Central memory CD4-positive, alpha-beta T cell (primary cell): ENCODE measurements around the gene LRRC56.
A peak's percentile ranks its signal among the peaks of the same experiment; 100 is the strongest.

Experiments used
- DNase-seq: peaks from one replicate; pipeline ENCODE4 v3.0.0; 2022

Gene LRRC56

DNA sequence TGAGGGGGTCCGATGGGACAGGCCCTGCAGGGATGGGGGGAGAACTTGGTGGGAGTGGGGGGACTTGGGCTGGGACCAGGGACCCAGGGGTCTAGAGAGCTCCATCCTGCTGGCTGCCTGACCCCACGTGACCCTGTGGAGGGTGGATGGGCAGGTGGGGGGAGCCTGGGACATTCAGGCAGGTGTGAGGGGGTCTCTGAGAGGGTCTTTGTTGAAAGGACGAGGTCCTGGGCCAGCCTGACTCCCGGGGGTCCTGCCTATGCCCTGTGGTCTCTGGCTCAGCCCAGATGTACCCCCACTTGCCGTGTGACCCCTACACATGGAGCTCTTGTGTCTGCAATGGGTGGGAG is 7.5 kb downstream of the LRRC56 start:
- DNase-seq = no peak

DNA sequence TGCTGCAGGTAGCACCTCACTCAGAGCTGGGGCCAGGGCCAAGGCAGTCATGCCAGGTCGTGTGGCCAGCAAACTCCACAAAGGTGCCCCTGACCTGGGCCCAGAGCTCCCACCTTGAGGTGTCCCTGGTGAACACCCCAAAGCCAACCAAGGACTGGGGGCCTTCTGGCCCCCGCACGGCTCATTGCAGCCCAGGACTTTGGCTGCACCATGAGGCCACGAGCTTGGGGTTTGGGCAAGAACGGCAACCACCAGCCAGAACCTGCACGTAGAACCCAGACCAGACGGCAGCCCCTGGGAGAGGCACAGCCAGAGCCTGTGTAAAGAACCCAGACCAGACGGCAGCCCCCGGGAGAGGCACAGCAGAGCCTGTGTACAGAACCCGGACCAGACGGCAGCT is 7.8 kb downstream of the LRRC56 start:
- no peak for DNase-seq

DNA sequence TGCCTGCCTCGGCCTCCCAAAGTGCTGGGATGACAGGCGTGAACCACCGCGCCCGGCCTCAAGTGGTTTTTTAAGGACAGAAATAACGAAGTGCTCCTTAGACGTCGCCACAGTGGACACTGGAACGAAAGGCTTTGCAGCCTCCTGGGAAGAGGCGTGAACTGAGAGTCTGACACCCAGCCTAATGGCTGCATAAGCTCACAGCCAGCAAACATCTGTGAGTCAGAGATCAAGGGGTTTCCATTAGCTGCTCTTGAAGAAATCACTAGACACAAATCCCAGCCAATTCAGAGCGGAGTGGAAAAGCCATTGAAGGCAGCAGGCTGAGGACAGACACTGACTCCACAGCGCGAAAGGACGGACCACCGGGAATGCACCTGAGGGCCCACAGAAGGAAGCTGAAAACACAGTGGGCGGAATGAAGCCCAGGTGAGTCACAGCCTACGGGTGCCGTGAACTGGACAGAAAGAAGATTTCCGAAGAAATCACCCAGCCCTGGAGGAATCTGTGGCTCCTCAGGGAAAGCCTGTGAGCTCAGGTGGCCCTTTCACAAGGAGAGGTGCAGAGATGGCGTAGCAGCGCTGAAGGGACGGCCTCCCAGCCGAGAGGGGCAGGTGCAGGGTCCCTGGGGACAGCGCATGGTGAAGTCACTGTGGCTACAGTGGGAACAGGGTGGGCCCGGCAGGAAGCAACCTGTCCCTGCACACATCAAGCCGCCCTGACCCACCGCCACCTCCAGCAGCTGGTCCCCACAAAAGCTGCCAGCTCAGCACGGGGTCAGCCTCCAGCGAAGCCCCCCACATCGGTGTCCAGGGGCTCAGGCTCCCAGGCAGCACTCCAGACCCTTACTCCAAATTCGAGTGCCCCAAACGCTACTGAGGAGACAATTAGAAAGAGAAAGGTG is 11.6 kb downstream of the LRRC56 start:
- no peak for DNase-seq

DNA sequence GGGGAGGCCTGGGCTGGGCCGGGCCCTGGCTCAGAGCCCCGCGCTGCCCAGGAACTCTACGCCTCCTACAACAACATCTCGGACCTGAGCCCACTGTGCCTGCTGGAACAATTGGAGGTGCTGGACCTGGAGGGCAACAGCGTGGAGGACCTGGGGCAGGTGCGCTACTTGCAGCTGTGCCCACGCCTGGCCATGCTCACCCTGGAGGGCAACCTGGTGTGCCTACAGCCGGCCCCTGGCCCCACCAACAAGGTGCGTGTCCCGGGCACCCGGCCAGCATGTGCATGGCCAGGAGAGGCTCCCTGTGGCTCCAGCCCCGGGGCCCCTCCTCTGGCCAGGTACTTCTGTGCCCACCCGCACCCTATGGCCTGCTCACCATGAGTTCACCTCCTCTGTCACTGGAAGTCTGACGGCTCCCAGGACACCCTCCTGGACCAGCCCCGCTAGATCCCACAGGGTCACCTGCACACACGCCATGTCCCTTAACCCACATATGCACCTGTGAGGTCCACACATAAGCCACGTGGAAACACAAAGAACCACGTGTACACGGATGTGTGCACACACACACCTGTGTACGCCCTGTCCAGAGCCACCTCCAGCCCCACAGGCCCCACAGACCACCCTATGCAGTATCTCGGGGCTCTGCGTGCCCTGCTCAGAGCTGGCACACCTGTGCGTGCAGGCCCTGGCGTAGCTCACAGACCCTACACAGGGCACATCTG is 12.9 kb downstream of the LRRC56 start:
- DNase-seq = no peak

DNA sequence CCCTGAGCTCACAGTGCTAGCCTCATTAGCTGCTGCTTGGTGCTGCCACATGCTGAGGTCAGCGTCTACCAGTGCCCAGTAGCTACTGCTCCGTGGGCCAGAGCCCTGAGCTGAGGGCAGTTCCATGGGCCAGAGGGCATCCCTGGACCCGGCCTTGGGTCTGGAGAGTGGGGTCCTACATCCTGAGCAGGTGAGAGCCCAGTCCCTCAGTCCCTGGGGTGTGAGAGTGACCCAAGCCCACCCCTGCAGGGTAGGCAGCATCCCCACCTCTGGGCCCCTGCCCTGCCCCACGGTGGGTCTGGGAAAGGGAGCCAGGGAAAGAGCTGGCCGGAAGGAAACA is 13.4 kb downstream of the LRRC56 start:
- DNase-seq = no peak

DNA sequence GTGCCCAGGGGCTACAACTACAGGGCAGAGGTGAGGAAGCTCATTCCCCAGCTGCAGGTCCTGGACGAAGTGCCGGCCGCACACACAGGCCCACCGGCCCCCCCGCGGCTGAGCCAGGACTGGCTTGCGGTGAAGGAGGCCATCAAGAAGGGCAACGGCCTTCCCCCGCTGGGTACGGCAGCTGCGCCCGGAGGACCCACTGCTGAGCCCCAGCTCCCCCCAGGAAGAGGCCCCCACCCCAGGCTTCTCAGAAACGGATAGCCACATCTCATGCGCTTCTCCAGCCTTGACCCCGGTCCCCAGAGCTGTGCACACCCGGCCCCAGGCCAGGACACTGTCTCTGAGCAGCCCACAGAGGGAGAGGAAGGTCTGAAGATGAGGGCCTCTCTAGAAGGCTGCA is 13.8 kb downstream of the LRRC56 start:
- no peak for DNase-seq

DNA sequence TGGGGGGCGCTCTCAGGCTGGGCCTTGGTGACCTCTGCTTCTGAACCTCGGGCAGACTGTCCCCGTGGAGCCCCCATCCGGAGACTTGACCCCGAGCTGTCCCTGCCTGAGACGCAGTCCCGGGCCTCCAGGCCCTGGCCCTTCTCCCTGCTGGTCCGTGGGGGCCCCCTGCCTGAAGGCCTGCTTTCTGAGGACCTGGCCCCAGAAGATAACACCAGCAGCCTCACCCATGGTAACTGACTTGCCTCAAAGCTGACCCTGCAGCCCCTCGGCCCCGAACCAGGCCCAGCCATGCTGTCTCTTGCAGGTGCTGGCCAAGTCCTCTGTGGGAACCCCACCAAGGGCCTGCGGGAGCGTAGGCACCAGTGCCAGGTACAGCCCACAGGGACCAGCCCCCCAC is 14.3 kb downstream of the LRRC56 start:
- DNase-seq = no peak

DNA sequence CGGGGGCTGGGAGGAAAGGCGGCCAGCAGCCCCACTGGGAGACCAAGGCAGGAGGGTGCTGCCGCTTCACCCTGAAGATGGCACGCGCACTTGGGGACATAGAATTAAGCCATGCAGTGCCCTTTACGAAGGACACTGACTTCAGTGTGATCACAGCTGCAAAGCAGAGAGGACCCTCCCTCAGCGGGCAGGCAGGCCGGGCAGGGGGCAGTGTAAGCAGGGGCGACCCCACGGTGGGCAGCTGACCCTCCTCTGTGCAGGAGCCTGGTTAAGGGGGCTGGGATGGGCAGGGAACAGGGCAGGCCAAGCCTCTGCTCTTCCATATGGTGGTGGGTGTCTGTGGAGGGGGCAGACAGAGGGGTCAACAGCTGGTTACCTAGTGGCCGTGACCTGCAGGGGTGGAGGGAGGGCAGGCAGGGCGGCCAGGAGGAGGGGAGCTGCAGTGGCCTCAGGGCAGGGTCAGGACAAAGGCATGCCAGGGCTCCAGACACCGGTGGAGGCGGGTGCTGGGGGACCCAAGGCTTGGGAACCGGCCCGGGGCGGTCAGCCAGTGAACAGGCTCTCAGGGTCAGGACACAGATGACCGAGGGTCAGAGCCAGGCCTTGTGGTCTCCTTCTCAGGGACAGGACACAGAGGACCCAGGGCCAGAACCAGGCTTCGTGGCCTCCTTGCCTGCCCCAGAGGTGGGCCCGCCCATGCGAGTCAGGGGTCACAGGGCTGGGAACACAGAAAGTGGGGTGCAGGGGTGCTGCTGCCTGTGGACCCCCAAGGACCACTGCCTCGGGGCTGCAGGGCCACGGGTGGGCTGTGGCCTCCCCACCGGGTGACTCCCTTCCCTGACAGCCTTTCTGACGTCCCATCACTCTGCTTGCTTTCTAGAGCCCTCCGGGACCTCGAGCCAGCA is 16.0 kb downstream of the LRRC56 start:
- DNase-seq = no peak

DNA sequence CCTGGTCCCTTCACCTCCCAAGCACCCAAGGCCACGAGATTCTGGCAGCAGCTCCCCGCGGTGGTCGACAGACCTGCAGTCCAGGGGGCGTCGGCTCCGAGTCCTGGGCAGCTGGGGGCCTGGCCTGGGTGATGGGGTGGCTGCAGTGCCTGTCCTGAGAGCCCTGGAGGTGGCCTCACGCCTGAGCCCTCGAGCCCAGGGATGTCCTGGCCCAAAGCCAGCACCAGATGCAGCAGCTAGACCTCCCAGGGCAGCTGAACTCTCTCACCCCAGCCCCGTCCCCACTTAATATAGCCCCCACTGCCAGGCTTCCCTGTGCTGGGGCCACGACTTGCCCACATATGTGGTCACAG is 16.6 kb downstream of the LRRC56 start:
- no peak for DNase-seq

DNA sequence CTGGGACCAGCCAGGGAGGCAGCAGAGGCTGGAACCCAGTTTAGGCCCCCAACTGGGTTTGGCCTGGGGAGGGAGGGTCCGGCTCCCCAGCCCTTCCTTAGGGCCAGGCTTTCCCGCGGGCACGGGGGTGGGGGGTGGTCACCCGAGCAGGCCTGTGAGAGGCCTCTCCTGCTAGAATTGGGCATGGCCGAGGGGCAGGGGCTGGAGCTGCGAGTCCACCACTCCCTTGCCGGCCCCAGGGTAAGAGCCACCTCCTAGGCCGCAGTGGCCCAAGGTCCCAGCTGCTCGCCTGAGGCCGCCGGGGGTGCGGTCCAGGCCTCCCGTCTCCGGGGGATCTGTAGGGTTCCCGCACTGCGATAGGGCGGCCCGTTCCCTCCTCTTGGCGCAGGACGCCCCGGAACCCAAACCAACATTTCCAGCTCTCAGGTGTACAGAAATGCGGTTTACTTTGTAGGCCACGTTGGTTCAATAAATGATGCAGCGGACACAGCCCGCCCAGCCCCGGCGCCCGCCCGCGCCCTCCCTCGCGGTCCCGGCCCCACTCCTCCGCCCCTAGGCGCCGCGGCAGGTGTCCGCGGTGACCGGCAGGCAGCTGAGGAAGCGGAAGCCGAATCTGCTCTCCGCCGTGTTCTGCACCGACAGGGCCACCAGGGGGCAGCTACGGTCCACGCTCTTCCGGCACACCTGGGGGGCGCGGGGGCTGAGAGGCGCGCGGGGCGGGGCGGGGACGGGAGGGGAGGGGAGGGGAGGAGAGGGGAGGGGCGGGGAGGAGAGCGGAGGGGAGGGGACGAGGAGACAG is 17.3 kb downstream of the LRRC56 start:
- peak; percentile 73 for DNase-seq

DNA sequence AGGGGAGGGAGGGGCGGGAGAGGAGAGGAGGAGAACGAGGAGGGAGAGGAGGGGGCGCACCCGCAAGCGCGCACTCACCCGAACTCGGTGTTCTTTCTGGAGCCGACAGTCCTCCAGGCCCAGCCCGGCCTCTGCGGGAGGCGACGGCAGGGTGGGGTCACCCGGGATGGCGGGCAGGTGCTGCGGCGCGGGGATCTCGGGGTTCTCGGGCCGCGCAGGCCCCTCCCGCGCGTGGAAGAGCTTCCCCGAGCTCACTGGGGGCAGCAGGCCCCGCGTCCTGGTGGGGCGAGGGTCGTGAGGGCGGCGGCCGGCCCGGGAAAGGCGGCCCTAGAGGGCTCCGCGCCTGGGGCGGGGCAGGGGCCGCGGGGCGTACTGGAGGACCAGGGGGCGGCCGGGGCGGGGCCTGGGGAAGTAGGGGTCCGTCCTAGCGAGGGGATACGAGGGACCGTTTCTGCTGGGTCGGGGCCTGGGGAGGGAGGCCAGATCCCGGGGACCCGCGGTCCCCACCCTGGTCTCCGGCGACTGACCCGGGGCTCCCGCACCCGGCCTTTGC is 18.0 kb downstream of the LRRC56 start:
- no peak for DNase-seq

DNA sequence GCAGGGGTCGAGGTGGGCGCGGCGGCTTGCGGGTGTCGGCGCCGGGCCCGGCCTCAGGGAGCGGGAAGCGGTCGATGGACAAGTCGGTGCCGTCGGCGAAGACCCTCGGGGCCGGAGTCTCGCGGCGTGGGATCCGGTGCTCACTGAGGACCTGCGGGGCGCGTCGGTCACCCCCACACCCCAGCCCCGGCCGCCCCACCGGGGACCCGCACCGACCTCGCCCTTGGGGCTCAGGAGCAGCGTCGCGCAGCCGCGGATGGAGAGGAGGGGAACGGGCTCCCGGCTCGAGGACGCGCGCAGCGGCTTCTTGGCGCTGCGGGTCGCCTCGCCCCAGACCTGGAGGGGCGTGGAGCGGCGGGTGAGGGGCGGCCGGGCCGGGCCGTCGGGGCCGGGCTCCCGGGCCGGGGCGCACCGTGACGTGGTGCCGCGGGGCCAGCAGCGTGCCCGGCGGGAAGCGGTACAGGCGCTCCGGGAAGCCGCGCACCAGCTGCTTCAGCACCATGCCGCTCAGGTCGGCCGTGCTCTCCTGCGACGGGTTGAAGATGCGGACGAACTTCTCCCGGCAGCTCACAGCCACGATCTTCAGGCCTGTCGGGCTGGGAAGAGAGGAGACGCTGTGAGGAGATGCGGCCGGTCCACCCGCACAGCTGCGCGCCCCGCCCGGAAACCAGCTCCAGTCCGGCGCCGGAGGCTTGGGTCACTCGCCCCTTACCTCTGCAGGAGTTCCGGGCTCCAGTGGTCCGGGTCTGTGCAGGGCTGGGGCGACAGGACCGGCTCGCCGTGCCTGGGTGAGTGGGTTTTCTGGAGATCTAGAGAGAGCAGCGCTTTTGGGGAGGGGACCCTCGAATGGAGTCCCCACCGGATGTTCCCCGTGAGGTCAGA is 18.7 kb downstream of the LRRC56 start:
- no peak for DNase-seq

DNA sequence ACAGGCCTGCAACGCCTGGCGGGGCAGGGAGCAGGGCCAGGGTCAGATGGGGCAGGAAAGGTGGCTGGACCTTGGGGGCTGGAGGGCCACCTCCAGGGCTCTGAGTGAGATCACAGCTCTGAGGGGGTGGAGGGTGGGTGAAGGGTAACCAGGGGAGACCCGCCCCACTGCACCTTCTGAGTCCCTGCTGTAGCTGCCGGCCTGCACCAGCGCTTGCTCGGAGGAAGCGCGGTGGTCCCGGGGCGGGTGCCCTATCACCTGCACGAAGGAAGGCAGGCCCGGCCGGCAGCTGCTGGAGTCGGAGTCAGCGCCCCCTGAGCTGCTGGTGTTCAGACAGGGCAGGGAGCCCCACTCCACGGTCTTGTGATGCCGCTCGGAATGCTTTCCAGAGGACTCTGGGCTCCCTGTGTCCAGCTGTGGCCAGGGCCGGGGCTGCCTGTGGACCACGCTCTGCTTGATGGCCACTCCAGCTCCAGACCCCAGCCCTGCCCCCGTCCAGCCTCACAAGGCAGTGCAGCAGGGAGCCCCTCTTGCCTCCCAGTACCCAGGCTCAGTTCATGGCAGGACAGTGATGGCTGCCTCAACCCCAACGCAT is 19.4 kb downstream of the LRRC56 start:
- no peak for DNase-seq

DNA sequence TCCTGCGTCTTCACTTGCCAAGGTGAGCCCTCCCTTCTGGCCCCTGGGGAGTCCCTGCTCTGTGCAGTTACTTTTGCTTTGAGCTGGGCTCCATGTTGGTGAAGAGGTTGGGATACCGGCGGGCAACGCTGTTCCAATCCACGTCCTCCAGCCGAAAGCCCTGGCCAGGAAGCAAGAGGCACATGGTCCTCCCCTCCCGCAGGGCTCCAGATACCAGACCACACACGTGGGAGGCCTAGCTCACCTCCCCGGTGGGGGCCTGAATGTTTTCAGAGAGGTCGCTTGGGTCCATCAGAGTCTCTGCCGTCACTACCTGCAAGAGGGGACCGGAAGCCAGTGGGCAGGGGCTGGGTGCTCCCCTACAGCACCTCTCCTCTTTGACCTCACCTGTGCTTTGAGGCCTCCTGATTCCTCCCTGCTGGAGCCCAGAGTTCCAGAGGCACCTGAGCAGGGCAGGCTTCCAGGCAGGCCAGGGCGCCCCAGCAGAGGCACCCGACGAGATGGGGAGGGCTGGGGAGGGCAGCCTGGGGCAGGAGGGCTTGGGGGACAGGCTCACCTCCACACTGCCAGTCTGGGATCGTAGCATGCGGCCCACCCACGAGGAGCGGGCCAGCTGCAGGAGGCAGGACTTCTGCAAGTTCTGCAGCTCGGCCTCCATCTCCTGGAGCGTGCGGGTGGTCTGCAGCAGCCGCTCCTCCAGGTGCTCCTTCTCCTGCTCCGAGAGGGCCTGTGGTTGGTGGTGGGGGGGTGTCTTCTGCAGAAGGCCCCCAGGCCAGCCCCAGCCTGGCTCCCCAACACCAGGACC is 20.2 kb downstream of the LRRC56 start:
- DNase-seq = no peak

DNA sequence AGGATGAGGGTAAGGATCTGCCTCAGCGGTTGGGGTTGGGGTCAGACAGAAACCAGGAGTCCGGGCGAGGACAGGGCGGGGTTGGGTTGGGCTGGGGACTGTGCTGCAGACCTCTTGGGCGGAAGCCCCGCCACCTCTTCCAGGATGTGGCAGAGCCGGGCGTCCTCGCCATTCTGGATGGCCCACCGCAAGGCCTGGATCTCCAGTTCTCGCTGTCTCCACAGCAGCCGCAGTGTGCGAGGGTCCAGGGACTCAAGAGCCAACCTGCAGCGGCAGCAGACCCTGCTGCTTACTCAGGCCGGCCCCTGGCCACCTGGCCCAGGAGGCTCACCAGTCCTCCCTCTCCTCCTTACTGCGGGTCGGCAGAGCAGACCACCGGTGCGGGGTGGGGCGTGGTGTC is 21.2 kb downstream of the LRRC56 start:
- no peak for DNase-seq

DNA sequence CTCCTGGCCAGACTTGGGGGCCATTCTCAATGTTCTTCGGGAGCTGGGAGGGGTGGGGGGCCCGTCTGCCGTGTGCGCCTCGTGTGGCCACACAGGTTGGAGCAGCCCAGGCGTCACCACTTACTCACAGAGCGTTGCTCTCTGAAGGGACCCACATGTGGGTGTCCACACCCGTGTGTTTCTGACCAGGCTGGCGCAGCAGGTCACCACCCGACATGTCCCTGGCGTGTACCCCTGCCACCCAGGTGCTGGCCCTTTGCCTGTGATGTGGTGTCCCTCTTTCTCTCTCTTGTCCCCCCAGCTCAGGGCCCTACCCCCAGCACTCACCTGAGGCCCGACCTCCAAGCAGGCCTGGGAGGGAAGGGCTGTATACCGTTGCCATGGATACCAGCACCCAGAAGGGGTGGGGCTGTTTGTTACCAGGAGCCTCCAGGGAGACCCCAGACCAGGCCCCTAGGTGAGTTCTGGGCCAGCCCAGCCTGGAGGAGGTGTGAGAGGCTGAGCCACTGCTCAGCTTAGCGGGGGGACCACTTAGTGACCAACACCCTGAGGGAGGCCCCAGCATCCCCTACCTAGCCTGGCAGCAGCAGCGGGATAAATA is 21.8 kb downstream of the LRRC56 start:
- DNase-seq = no peak

DNA sequence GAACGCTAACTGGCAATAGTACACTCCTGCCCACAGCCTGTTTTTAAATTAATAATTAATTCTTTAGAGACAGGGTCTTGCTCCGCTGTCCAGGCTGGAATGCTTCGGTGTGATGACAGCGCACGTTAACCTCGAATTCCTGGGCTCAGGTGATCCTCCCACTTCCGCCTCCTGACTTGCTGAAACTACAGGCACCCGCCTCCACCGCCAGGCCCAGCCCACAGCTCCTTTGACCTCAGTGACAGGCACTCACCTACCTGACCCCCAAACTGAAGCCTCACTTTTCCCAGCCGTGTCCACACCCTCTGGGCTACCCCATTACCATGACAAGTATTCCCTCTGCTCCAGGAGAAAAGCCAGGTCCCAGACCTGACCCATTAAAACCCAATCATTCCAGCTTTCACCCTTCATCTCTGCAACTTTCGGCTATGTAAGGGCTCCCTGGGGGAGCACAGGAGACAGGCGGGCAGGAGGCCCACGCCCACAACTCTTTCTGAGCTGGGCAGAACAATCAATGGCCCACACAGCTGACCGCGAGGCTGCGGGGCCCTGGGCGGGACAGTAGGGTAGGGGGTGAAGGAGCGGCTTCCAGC is 22.5 kb downstream of the LRRC56 start:
- DNase-seq = no peak

DNA sequence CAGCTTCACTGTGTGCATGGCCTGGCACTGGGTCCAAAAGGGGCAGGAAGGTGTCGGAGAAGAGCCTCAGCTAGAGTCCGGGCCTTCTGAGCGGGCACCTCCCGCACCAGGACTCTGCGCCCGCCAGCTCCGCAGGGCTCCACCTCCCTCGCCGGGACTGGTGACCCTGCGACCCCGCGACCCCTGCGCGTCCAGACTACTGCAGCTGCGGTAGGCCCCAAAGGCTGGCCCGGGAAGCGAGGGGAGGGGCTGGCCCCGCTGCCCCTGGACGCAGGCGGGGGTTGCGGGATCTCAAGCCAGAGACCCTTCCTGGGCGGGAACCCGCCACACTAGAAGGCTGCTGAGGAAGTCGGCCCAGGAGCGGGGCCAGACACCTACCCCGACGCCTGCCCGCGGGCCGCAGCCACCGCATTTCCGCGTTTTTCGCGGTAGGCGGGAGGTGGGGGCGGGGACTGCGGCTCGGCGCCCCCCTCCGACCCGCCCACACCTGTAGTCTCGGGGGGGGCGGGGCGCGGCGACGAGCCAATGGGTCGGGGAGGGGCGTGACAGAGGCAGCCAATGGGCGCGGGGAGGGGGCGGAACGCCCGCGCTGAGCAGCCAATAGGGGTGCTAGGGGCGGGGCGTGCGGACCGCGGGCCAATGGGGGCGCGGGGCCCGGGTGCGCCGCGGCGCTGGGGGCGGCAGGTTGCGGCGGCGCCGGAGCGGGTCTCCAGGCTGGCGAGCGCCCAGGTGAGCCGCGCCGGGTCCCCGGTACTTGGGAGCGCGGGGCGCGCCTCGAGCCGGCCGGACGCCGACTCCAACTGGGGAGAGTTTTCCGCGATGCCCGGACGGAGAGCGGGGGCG is 23.2 kb downstream of the LRRC56 start, which contains the start of the genes LMNTD2 and RASSF7:
Gene LMNTD2, minus strand, starts transcription at position 434 of the 843 bp plus-strand sequence. Its CDS starts 22 bp downstream, at position 412.
Gene RASSF7, plus strand, starts transcription at position 666 of the 843 bp plus-strand sequence. CDS start 799 bp downstream, outside the sequence.
- DNase-seq = peak; percentile 90
